OCI-LY3 (cell line): ENCODE results near the gene DNASE1L1.

ENCODE experiments used
- H2AFZ ChIP-seq: fragments of 200-600, 300-600 bp; shearing (Covaris generic); 2 replicates; pipeline ENCODE4 v1.6.0; 2014; ENCODE audit warnings: antibody characterized with exemption, low read depth, low read length
- H3K27ac ChIP-seq: fragments of 200-600, 300-600 bp; sonication (generic); 2 replicates; pipeline ENCODE4 v1.5.1; 2014; ENCODE audit warnings: mild to moderate bottlenecking, low read length, moderate library complexity, mixed read lengths
- H3K27me3 ChIP-seq: fragments of 200-600, 300-600 bp; sonication (generic); 2 replicates; pipeline ENCODE4 v1.6.1; 2014; ENCODE audit warnings: low read depth, low read length, mixed read lengths
- H3K36me3 ChIP-seq: fragments of 200-600, 300-600 bp; sonication (generic); replicated peaks from 2 replicates; pipeline ENCODE3; 2014; ENCODE audit warnings: low read depth, low read length, mixed read lengths
- H3K4me1 ChIP-seq: fragments of 300-600, 200-600 bp; sonication (generic); 2 replicates; pipeline ENCODE4 v1.6.1; 2014; ENCODE audit warnings: low read length, mixed read lengths
- H3K4me2 ChIP-seq: fragments of 200-600, 300-600 bp; sonication (generic); 2 replicates; pipeline ENCODE4 v1.6.1; 2014; ENCODE audit warnings: low read length, mixed read lengths
- H3K4me3 ChIP-seq: fragments of 300-600, 200-600 bp; sonication (generic); 2 replicates; pipeline ENCODE4 v1.5.1; 2014; ENCODE audit warnings: antibody characterized with exemption, mild to moderate bottlenecking, low read length, moderate library complexity
- H3K79me2 ChIP-seq: fragments of 300-600, 200-600 bp; shearing (Covaris generic); 2 replicates; pipeline ENCODE4 v1.6.1; 2014; ENCODE audit warnings: mild to moderate bottlenecking, low read length, mixed read lengths
- H3K9ac ChIP-seq: fragments of 300-600, 200-600 bp; shearing (Covaris generic); 2 replicates; pipeline ENCODE4 v1.6.0; 2014; ENCODE audit warnings: mild to moderate bottlenecking, low read length, moderate library complexity
- H3K9me3 ChIP-seq: fragments of 200-600, 300-600 bp; shearing (Covaris generic); 2 replicates; pipeline ENCODE4 v1.6.1; 2014; ENCODE audit warnings: low read length, mixed read lengths; ENCODE audit not compliant: insufficient read depth
- H4K20me1 ChIP-seq: fragments of 200-600, 300-600 bp; sonication (generic); 2 replicates; pipeline ENCODE4 v1.6.1; 2016; ENCODE audit warnings: low read length, mixed read lengths; ENCODE audit not compliant: insufficient read depth
- EZH2phosphoT487 ChIP-seq: fragments of 200-600 bp; shearing (Covaris generic); IDR thresholded peaks from 2 replicates; pipeline ENCODE4 v1.6.1; 2018; ENCODE audit warnings: antibody characterized with exemption, mixed run types, low read depth
- TF ChIP-seq, protein P1 (sequence below): fragments of 200-600, 300-600 bp; sonication (generic); IDR thresholded peaks from 2 replicates; pipeline ENCODE4 v1.5.1; 2014; ENCODE audit warnings: antibody characterized with exemption, low read length, low read depth

Gene DNASE1L1

DNA sequence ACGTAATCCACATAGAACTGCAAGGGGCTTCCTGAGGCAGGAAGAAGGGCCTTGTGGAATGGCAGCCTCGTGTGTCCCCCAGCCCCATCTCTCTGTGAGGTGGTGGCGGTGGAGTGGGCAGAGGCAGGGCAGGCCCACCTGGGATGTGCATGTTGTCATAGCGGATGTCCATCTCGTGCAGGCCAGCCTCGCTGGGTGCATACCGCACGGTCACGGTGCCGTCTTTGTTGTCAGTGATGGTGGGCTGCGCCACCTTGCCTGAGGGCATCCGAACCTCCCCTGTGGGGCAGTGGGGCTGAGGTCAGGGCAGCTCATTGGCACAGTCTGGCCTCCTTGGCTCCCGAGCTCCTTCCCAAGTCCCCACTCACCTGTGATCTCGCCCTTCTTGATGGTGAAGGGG is 55.0 kb downstream of the DNASE1L1 start:
- H3K9me3 ChIP-seq, result no peaks in the 10 kb centered on the region
- H3K4me1 ChIP-seq, result no peaks in the 10 kb centered on the region

GRCh38 chrX:154353172-154353843 is 55.7 kb downstream of the DNASE1L1 start:
- Histone ChIP-seq H3K4me3 (no peak overlapping the region), H3K4me1 (no peaks in the 10 kb centered on the region), H3K36me3 (peaks cover 32% of the 10 kb centered on the region), H3K4me2 (no peak overlapping the region), H3K27ac (no peak overlapping the region), H2AFZ (no peak overlapping the region), H4K20me1 (no peaks in the 10 kb centered on the region), H3K27me3 (no peaks in the 10 kb centered on the region), H3K9ac (no peak overlapping the region), H3K9me3 (no peaks in the 10 kb centered on the region), H3K79me2 (no peaks in the 10 kb centered on the region)
- TF ChIP-seq, protein P1, sequence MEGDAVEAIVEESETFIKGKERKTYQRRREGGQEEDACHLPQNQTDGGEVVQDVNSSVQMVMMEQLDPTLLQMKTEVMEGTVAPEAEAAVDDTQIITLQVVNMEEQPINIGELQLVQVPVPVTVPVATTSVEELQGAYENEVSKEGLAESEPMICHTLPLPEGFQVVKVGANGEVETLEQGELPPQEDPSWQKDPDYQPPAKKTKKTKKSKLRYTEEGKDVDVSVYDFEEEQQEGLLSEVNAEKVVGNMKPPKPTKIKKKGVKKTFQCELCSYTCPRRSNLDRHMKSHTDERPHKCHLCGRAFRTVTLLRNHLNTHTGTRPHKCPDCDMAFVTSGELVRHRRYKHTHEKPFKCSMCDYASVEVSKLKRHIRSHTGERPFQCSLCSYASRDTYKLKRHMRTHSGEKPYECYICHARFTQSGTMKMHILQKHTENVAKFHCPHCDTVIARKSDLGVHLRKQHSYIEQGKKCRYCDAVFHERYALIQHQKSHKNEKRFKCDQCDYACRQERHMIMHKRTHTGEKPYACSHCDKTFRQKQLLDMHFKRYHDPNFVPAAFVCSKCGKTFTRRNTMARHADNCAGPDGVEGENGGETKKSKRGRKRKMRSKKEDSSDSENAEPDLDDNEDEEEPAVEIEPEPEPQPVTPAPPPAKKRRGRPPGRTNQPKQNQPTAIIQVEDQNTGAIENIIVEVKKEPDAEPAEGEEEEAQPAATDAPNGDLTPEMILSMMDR, result no peak
- no peak for TF ChIP-seq EZH2phosphoT487

More for the DNA sequence above, 55.0 kb downstream of the DNASE1L1 start:
- no peaks in the 10 kb centered on the region for H4K20me1 ChIP-seq
- H3K4me3 ChIP-seq, result no peak overlapping the region
- peaks cover 33% of the 10 kb centered on the region for H3K36me3 ChIP-seq
- H3K4me2 ChIP-seq, result no peak overlapping the region
- no peak overlapping the region for H2AFZ ChIP-seq
- no peaks in the 10 kb centered on the region for H3K79me2 ChIP-seq
- no peak overlapping the region for H3K9ac ChIP-seq
- no peaks in the 10 kb centered on the region for H3K27me3 ChIP-seq
- no peak overlapping the region for H3K27ac ChIP-seq
- TF ChIP-seq EZH2phosphoT487, result no peak
- TF ChIP-seq, protein P1, result no peak

DNA sequence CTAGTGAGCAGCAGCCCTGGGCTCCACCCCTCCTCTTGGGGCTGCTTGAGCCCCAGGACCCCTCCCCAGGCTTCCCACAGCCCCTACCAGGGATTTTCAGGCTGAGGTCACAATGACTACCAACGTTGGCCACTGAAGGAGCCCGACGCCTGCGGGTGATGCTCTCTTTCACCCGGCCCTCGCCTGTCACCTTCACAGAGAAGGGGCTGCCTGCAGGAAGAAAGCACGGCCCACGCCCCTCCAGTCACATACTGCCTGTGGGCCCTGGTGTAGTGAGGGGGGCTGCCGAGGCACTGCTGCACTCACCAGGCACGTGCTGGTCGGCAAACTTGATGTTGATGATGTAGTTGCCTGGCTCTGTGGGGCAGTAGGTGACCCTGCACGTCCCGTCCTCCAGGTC is 56.6 kb downstream of the DNASE1L1 start:
- peaks cover 33% of the 10 kb centered on the region for H3K36me3 ChIP-seq
- H3K79me2 ChIP-seq, result no peaks in the 10 kb centered on the region
- H3K4me2 ChIP-seq, result no peak overlapping the region
- H3K9ac ChIP-seq, result no peak overlapping the region
- H2AFZ ChIP-seq, result no peak overlapping the region
- H3K9me3 ChIP-seq, result no peaks in the 10 kb centered on the region
- no peak overlapping the region for H3K4me3 ChIP-seq
- H3K27ac ChIP-seq, result no peak overlapping the region
- H3K4me1 ChIP-seq, result peaks cover under 1% of the 10 kb centered on the region; the same call in 1 of the 2 replicates
- no peaks in the 10 kb centered on the region; the same call in 1 of the 2 replicates for H4K20me1 ChIP-seq
- TF ChIP-seq, protein P1, result no peak
- TF ChIP-seq EZH2phosphoT487, result no peak
- no peaks in the 10 kb centered on the region for H3K27me3 ChIP-seq

DNA sequence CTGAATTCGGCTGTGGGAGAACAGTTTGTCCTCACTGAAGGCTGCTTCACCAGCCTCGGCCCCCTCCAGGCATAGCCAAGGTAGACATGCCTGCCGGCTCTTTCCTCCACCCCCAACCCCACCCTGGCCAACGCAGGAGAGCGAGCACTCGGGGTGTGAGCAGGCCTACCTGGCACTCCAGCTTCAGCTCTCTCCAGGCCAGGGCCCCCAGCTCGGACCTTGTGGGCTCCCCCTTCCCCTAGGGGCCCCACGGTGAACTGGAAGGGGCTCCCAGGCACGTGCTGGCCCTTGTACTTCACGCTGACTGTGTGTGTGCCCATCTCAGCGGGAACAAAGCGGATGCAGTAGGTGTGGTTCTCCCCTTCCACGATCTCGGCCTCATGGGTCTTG is 57.0 kb downstream of the DNASE1L1 start:
- Histone ChIP-seq H4K20me1 (no peaks in the 10 kb centered on the region; the same call in 1 of the 2 replicates), H3K27ac (no peak overlapping the region)

More for the DNA sequence above, 57.0 kb downstream of the DNASE1L1 start:
- peaks cover 30% of the 10 kb centered on the region for H3K36me3 ChIP-seq
- no peaks in the 10 kb centered on the region for H3K27me3 ChIP-seq
- TF ChIP-seq EZH2phosphoT487, result no peak
- TF ChIP-seq, protein P1, result no peak
- no peak overlapping the region for H3K9ac ChIP-seq
- no peak overlapping the region for H3K4me3 ChIP-seq
- peaks cover 5% of the 10 kb centered on the region for H3K4me1 ChIP-seq
- H3K9me3 ChIP-seq, result no peaks in the 10 kb centered on the region
- no peak overlapping the region for H3K4me2 ChIP-seq
- H2AFZ ChIP-seq, result no peak overlapping the region
- no peaks in the 10 kb centered on the region for H3K79me2 ChIP-seq
